ENCODE data around the gene PTPRB.

The PTPRB gene

DNA sequence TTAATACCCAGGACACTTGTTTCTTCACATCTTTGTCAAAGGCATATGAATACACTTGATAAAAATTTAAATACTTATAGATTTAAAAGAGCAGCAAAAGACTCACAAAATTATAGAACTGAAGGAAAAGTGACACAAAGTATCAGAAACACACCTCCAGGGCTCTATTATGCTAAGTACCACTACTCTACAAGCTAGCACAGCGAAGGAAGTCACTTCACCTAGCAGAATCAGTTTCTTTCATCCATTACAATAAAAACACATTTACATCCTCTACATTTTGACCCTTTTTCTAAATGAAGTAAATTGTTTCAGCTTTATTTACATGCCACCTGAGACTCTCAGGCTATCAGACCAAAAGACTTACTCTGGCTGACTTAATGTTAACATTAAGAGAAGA lies 26.6 kb upstream of the PTPRB start:
- H3K27me3 ChIP-seq (ENCODE audit: insufficient read depth, low read length): no peaks in the 10 kb centered on the region
- TF ChIP-seq CTCF (IDR thresholded peaks at IDR 0.05; ENCODE audit: low read length): no peak
- TF ChIP-seq EZH2 (IDR thresholded peaks at IDR 0.05; ENCODE audit: borderline replicate concordance, low read length): no peak
- no peaks in the 10 kb centered on the region for H3K4me1 ChIP-seq (ENCODE audit: insufficient read depth, low read length, severe bottlenecking)
- H3K27ac ChIP-seq (ENCODE audit: low read depth, low read length, poor library complexity, severe bottlenecking): no peak overlapping the region
- H3K9me3 ChIP-seq (ENCODE audit: low read length): no peaks in the 10 kb centered on the region
- no peak overlapping the region for H3K9ac ChIP-seq (ENCODE audit: low read length)
- H3K4me3 ChIP-seq (ENCODE audit: low read depth, low read length, poor library complexity, severe bottlenecking): no peak overlapping the region
- no peaks in the 10 kb centered on the region for H3F3A ChIP-seq (ENCODE audit: insufficient read depth, low read length)
- no peaks in the 10 kb centered on the region for H3K79me2 ChIP-seq (ENCODE audit: insufficient read depth, low read length)
- H3K36me3 ChIP-seq (ENCODE audit: insufficient read depth, low read length): no peaks in the 10 kb centered on the region
- H2AFZ ChIP-seq (ENCODE audit: low read length): no peak overlapping the region
- no peaks in the 10 kb centered on the region for H4K20me1 ChIP-seq (ENCODE audit: insufficient read depth, low read length)
- no peak overlapping the region for H3K4me2 ChIP-seq (ENCODE audit: low read length)
- no peaks in the 10 kb centered on the region for H3K9me2 ChIP-seq (ENCODE audit: low read depth, low read length)

DNA sequence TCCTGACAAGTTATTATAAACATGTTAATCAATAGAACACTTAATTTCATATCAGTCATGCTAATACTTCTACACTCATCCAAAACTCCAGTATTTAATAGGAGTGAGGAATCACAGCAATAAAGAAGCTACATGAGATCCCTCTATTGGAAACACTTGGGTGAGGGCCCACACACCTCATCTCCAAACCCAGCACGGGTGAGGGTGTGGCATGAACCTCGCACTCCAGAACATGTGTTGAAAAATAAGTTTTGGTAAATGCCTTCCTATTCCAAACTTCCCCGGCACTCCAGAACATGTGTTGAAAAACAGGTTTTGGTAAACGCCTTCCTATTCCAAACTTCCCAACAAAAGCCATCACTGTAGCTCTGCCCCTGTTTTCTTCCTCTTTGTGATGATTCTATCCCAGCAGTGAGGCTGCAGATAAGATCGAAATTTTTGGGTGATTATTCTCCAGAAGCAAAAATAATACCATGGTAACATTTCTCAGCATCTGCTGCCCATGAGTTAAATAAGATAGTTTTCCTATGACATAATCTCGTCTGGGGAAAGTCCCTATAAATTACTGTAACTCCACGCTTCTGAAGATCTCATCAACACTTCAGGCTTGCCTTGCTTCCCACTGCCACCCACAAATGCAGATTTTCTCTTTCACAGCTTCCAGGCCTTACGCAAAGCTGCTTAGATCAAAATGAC lies 24.4 kb upstream of the PTPRB start:
- no peaks in the 10 kb centered on the region for H3K27me3 ChIP-seq (ENCODE audit: insufficient read depth, low read length)
- no peaks in the 10 kb centered on the region for H3F3A ChIP-seq (ENCODE audit: insufficient read depth, low read length)
- no peaks in the 10 kb centered on the region for H3K36me3 ChIP-seq (ENCODE audit: insufficient read depth, low read length)
- H3K4me1 ChIP-seq (ENCODE audit: insufficient read depth, low read length, severe bottlenecking): no peaks in the 10 kb centered on the region
- no peak overlapping the region for H3K4me3 ChIP-seq (ENCODE audit: low read depth, low read length, poor library complexity, severe bottlenecking)
- no peaks in the 10 kb centered on the region for H3K9me3 ChIP-seq (ENCODE audit: low read length)
- no peaks in the 10 kb centered on the region for H3K9me2 ChIP-seq (ENCODE audit: low read depth, low read length)
- TF ChIP-seq CTCF (IDR thresholded peaks at IDR 0.05; ENCODE audit: low read length): no peak
- no peak for TF ChIP-seq EZH2 (IDR thresholded peaks at IDR 0.05; ENCODE audit: borderline replicate concordance, low read length)
- H3K4me2 ChIP-seq (ENCODE audit: low read length): no peak overlapping the region
- H3K27ac ChIP-seq (ENCODE audit: low read depth, low read length, poor library complexity, severe bottlenecking): no peak overlapping the region
- H3K79me2 ChIP-seq (ENCODE audit: insufficient read depth, low read length): no peaks in the 10 kb centered on the region
- no peak overlapping the region for H2AFZ ChIP-seq (ENCODE audit: low read length)
- no peaks in the 10 kb centered on the region for H4K20me1 ChIP-seq (ENCODE audit: insufficient read depth, low read length)
- no peak overlapping the region for H3K9ac ChIP-seq (ENCODE audit: low read length)

DNA sequence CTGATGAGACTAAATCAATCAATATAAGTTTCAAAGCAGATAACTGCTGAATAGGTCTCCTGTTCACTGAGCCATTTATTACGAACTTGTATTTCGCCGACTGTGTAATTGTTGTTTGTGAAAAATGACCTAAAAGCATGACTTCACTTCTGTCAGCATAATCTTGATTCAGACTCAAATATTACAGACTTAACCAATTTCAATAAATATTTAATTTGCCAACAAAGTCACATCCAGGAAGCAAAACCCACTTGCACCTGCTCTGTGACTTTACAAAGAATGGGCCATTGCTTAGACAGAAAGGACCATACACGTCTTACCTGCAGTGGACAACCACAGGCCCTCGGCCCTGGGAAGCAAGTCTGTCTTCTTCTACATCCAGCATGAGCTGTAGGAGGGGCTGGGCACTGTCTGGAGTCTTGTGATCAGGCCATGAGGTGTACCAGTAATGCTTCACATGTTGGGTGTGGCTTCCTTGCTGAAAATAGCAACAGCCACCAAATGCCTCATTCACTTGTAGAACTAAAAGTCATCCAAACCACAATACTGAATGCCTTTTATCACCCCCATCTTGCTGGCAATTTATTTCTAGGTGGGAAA lies 23.5 kb upstream of the PTPRB start:
- H3F3A ChIP-seq (ENCODE audit: insufficient read depth, low read length): no peaks in the 10 kb centered on the region
- H4K20me1 ChIP-seq (ENCODE audit: insufficient read depth, low read length): no peaks in the 10 kb centered on the region
- TF ChIP-seq CTCF (IDR thresholded peaks at IDR 0.05; ENCODE audit: low read length) (no peak), EZH2 (IDR thresholded peaks at IDR 0.05; ENCODE audit: borderline replicate concordance, low read length) (no peak)
- H3K79me2 ChIP-seq (ENCODE audit: insufficient read depth, low read length): no peaks in the 10 kb centered on the region
- no peaks in the 10 kb centered on the region for H3K27me3 ChIP-seq (ENCODE audit: insufficient read depth, low read length)
- no peak overlapping the region for H3K4me3 ChIP-seq (ENCODE audit: low read depth, low read length, poor library complexity, severe bottlenecking)
- no peaks in the 10 kb centered on the region for H3K4me1 ChIP-seq (ENCODE audit: insufficient read depth, low read length, severe bottlenecking)
- H3K9me3 ChIP-seq (ENCODE audit: low read length): no peaks in the 10 kb centered on the region
- H3K9me2 ChIP-seq (ENCODE audit: low read depth, low read length): no peaks in the 10 kb centered on the region
- no peak overlapping the region for H3K9ac ChIP-seq (ENCODE audit: low read length)
- H3K36me3 ChIP-seq (ENCODE audit: insufficient read depth, low read length): no peaks in the 10 kb centered on the region
- no peak overlapping the region for H2AFZ ChIP-seq (ENCODE audit: low read length)
- H3K27ac ChIP-seq (ENCODE audit: low read depth, low read length, poor library complexity, severe bottlenecking): no peak overlapping the region
- H3K4me2 ChIP-seq (ENCODE audit: low read length): no peak overlapping the region

All from OCI-LY1 (cell line).